Smooth muscle cell (in vitro differentiated cells): ENCODE data around the gene CDC42BPA. TPM values are rescaled to one million over a fixed set of nuclear protein-coding genes. Genes with fewer than 3 reads are reported as not detected.

Experiments
- DNase-seq: peaks from one replicate; lab custom pipeline; 2025; ENCODE audit not compliant: unreplicated experiment; lab: John Stamatoyannopoulos, UW
- H2AFZ ChIP-seq: fragments of 200-600 bp; sonication (generic); 2 replicates; pipeline ENCODE4 v1.6.0; 2016; ENCODE audit warnings: antibody characterized with exemption, low read depth, mild to moderate bottlenecking
- H3F3A ChIP-seq: fragments of 200-600 bp; sonication (generic); 2 replicates; pipeline ENCODE4 v1.6.0; 2017; ENCODE audit warnings: antibody characterized with exemption, low read depth
- H3K27ac ChIP-seq: fragments of 200-600 bp; sonication (generic); 2 replicates; pipeline ENCODE4 v1.5.1; 2016; ENCODE audit warnings: low read depth, mild to moderate bottlenecking
- H3K27me3 ChIP-seq: fragments of 200-600 bp; sonication (generic); 2 replicates; pipeline ENCODE4 v1.6.1; 2016; ENCODE audit warnings: low read depth, mild to moderate bottlenecking
- H3K36me3 ChIP-seq: fragments of 200-600 bp; sonication (generic); 2 replicates; pipeline ENCODE4 v1.5.1; 2016; ENCODE audit warnings: low read depth
- H3K4me1 ChIP-seq: fragments of 200-600 bp; sonication (generic); 2 replicates; pipeline ENCODE4 v1.5.1; 2016; ENCODE audit warnings: low read depth
- H3K4me2 ChIP-seq: fragments of 200-600 bp; sonication (generic); 2 replicates; pipeline ENCODE4 v1.6.0; 2016; ENCODE audit warnings: mild to moderate bottlenecking
- H3K4me3 ChIP-seq: fragments of 200-600 bp; sonication (generic); 2 replicates; pipeline ENCODE4 v1.5.1; 2016; ENCODE audit warnings: mild to moderate bottlenecking
- H3K79me2 ChIP-seq: fragments of 200-600 bp; sonication (generic); 2 replicates; pipeline ENCODE4 v1.6.0; 2016; ENCODE audit warnings: low read depth, mild to moderate bottlenecking
- H3K9ac ChIP-seq: fragments of 200-600 bp; sonication (generic); 2 replicates; pipeline ENCODE4 v1.6.0; 2016; ENCODE audit warnings: low read depth
- H3K9me3 ChIP-seq: fragments of 200-600 bp; sonication (generic); replicated peaks from 2 replicates; pipeline ENCODE4 v1.5.1; 2016; ENCODE audit warnings: low read depth
- H4K20me1 ChIP-seq: fragments of 200-600 bp; sonication (generic); 2 replicates; pipeline ENCODE4 v1.6.0; 2016; ENCODE audit warnings: low read depth
- CTCF ChIP-seq: fragments of 200-600 bp; sonication (generic); IDR thresholded peaks from 2 replicates; pipeline ENCODE4 v1.5.1; 2017; ENCODE audit warnings: borderline replicate concordance, mild to moderate bottlenecking, antibody characterized with exemption; ENCODE audit not compliant: insufficient read depth, poor library complexity, severe bottlenecking
- WGBS: methylation state at CpG from one replicate; pipeline ENCODE4 v1.1.7; 2016; ENCODE audit warnings: low lambda C conversion rate; 5-methylcytosine and 5-hydroxymethylcytosine counted together
- polyA plus RNA-seq: library from polyadenylated mRNA; unstranded; fragments of >200 nt; fragmentation: Nextera tagmentation; extraction: Ambion mirVana; gene quantifications from 2 replicates; pipeline ENCODE4 v1.2.1, GENCODE V29; 2016
- total RNA-seq: library from RNA; depleted of rRNA; stranded (reverse); fragments of >200 nt; gene quantifications from 2 replicates; pipeline ENCODE4 v1.2.3, GENCODE V29; 2014

Gene CDC42BPA
- total and polyA plus RNA-seq, 2 experiments from 2014 or later = 14.8 to 34.9 TPM

- DNase-seq = no peak
- no peak for TF ChIP-seq CTCF
- WGBS = 84% methylated on average over 2 of the region's 2 CpGs
- Histone ChIP-seq H3K9me3 (no peaks in the 10 kb centered on the region), H3K27me3 (no peaks in the 10 kb centered on the region), H3K27ac (peak overlapping the region; percentile 4), H3K4me2 (peak overlapping the region; percentile 36), H3K4me1 (no peaks in the 10 kb centered on the region), H3K4me3 (no peak overlapping the region), H3K36me3 (no peaks in the 10 kb centered on the region), H3F3A (no peaks in the 10 kb centered on the region), H4K20me1 (no peaks in the 10 kb centered on the region), H2AFZ (no peak overlapping the region), H3K79me2 (no peaks in the 10 kb centered on the region), H3K9ac (no peak overlapping the region)
Observed at GRCh38 chr1:227068883-227069282, 249.4 kb downstream of the CDC42BPA start.

GRCh38 chr1:227066999-227067398 is 251.3 kb downstream of the CDC42BPA start:
- Histone ChIP-seq H3K9me3 (no peaks in the 10 kb centered on the region), H3K4me2 (no peak overlapping the region), H3K27ac (no peak overlapping the region), H3F3A (no peaks in the 10 kb centered on the region), H4K20me1 (no peaks in the 10 kb centered on the region), H2AFZ (no peak overlapping the region), H3K4me1 (no peaks in the 10 kb centered on the region), H3K79me2 (no peaks in the 10 kb centered on the region), H3K4me3 (no peak overlapping the region), H3K9ac (no peak overlapping the region), H3K27me3 (no peaks in the 10 kb centered on the region), H3K36me3 (no peaks in the 10 kb centered on the region)
- TF ChIP-seq CTCF = no peak
- WGBS = 97% methylated on average over 1 of the region's 1 CpG
- no peak for DNase-seq

GRCh38 chr1:227065311-227065710 is 253.0 kb downstream of the CDC42BPA start:
- no peak overlapping the region for H3K9ac ChIP-seq
- H3K27ac ChIP-seq = no peak overlapping the region
- 91% methylated on average over 2 of the region's 2 CpGs for WGBS
- no peaks in the 10 kb centered on the region for H3K4me1 ChIP-seq
- no peaks in the 10 kb centered on the region for H3K27me3 ChIP-seq
- no peaks in the 10 kb centered on the region for H3F3A ChIP-seq
- no peak for DNase-seq
- no peak for TF ChIP-seq CTCF
- no peaks in the 10 kb centered on the region for H3K36me3 ChIP-seq
- H3K4me2 ChIP-seq = no peak overlapping the region
- H2AFZ ChIP-seq = no peak overlapping the region
- H3K79me2 ChIP-seq = no peaks in the 10 kb centered on the region
- H4K20me1 ChIP-seq = no peaks in the 10 kb centered on the region
- H3K9me3 ChIP-seq = no peaks in the 10 kb centered on the region
- no peak overlapping the region for H3K4me3 ChIP-seq

- no peaks in the 10 kb centered on the region for H4K20me1 ChIP-seq
- H3F3A ChIP-seq = no peaks in the 10 kb centered on the region
- no peaks in the 10 kb centered on the region for H3K36me3 ChIP-seq
- no peak overlapping the region for H3K9ac ChIP-seq
- no peak overlapping the region for H2AFZ ChIP-seq
- no peak for TF ChIP-seq CTCF
- no peak overlapping the region for H3K27ac ChIP-seq
- no peaks in the 10 kb centered on the region for H3K9me3 ChIP-seq
- no peaks in the 10 kb centered on the region for H3K4me1 ChIP-seq
- no peak overlapping the region for H3K4me3 ChIP-seq
- 97% methylated on average over 2 of the region's 2 CpGs for WGBS
- H3K79me2 ChIP-seq = no peaks in the 10 kb centered on the region
- no peaks in the 10 kb centered on the region for H3K27me3 ChIP-seq
- no peak for DNase-seq
- H3K4me2 ChIP-seq = no peak overlapping the region
Observed at GRCh38 chr1:227062306-227062705, 256.0 kb downstream of the CDC42BPA start.
